HG03060 (cell line): Measurements from ENCODE around the gene SLCO1A2.

Source experiments
- ATAC-seq: cut with Tn5 transposase; IDR thresholded peaks from one replicate; pipeline ENCODE4 v1.9.1; 2021; ENCODE audit warnings: low read depth, moderate number of reproducible peaks; ENCODE audit not compliant: unreplicated experiment

SLCO1A2 gene

DNA sequence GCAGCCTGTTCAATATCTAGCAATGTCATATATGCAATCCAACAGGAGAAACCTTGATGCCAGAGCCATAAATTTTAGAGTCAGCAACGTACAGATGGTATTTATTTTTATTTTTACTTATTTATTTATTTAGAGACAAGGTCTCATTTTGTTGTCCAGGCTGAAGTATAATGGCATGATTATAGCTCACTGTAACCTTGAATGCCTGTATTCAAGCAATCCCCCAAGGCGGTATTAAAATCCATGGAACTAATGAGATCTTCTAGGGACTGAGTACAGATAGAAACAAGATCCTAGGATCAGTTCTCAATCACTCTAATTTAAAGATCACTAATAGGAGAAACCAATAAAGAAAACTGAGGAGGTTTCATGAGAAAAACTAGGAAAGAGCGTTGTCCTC, 114.5 kb downstream of the SLCO1A2 start:
- ATAC-seq: no peak

DNA sequence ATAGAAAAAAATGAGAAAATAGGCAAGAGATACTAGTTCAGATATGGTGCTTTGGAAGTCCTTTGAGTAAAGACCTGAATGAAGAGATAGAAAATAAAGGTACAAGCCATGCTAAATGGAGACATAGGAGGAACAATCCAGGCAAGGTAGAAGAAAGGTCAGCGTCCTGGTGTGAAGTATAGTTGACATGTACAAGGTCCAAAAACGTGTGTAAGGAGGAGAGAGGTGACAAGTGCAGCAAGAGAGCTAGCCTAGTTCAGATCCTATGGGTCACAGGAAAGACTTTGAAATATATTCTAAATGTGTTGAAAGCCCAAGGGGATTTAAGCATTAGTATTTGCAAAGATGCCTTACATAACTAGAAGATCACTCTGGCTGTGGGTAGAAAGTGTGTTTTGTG, 115.5 kb downstream of the SLCO1A2 start:
- ATAC-seq: no peak
